Measurements from ENCODE around the gene OTOF. TPM values are rescaled to one million over a fixed set of nuclear protein-coding genes. Genes with fewer than 3 reads are reported as not detected.

The OTOF gene
- total RNA-seq = 0.13 and 0.22 TPM in 2 replicates

GRCh38 chr2:26477911-26478253 lies at the start of gene OTOF:
OTOF (minus strand) TSS chr2:26478124.

Other genes starting within 250 kb of the OTOF start
- 162 and 171 TPM in 2 replicates for gene HADHA, start 233.5 kb downstream of the OTOF start, total RNA-seq
- 125 and 128 TPM in 2 replicates for gene HADHB, start 233.2 kb downstream of the OTOF start, total RNA-seq
- gene SELENOI, start 132.0 kb downstream of the OTOF start, total RNA-seq = 15.4 and 19.6 TPM in 2 replicates
- under 0.01 and 0.22 TPM in 2 replicates for gene ADGRF3, start 131.3 kb downstream of the OTOF start, total RNA-seq
- gene DRC1, start 76.2 kb downstream of the OTOF start, total RNA-seq = 0.39 and 0.65 TPM in 2 replicates
- not detected in 2 replicates for gene CIB4, start 163.2 kb upstream of the OTOF start, total RNA-seq
- under 0.01 and 0.11 TPM in 2 replicates for gene KCNK3, start 214.6 kb upstream of the OTOF start, total RNA-seq

Data from articular chondrocyte of knee joint (primary cell).